HG03354 (cell line): ENCODE data around the gene COL4A4.
A peak's percentile ranks its signal among the peaks of the same experiment; 100 is the strongest.

Experiments used
- ATAC-seq: cut with Tn5 transposase; IDR thresholded peaks from one replicate; pipeline ENCODE4 v1.9.1; 2021; ENCODE audit warnings: mild to moderate bottlenecking; ENCODE audit not compliant: unreplicated experiment, poor library complexity, severe bottlenecking

The COL4A4 gene

DNA sequence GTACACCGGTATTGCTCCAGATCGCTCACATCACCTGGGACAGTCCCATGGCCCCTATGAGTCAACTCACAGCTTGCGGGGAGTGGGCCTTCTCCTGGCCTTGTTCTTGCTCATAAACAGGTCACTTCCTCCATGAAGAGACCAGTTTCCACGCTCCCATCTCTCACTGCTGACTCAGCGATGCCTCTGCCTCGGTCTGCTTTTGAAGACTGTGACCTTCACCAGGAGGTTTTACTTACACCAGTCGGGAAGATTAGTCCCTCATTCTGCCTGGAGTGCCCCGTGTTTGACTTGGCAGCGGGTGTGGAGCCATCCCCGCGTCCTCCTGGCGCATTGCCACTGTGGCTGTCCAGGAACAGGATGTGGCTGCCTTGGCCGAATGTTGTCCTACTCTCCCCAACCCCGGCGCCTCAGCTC lies 168.4 kb downstream of the COL4A4 start:
- no peak for ATAC-seq

DNA sequence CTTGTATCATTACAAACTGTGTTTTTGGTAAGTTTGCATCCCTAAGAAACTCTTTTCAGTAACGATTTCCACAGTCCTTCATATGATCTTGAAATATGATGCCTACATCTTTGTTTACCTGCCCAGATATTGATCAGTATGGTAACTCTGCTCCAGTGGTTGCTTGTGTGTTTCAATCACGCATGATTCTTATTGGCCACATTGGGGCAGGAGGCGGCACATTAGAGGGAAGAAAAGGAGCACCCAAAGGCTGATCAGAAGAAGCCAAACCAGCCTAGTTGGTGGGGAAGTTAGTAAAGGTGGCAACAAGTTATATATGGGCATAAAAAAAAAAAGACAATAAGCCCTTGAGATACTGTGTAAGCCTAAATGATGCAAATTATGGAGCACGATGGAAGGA lies 169.2 kb downstream of the COL4A4 start:
- peak; percentile 65 for ATAC-seq

DNA sequence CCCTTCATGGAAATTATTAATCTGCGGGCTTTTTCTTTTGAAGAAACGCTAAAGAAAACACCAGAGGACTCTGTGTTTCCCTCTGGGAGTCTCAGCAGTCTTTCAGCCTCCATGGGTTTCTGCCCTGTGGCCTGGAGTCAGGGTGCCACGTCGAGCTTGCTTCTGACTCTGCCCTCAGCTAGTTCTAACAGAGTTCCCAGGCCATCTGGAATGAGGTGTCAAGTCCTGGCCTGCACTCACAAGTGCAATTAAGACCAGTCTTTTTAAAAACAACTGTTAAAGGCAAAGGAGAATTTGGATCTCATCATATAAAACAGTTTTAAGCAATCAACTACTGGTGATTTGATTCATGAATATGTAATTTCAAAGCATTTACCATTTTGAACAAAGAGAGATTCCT lies 170.8 kb downstream of the COL4A4 start:
- no peak for ATAC-seq

- ATAC-seq = no peak
Measured at GRCh38 chr2:226991663-226992062, 172.3 kb downstream of the COL4A4 start.

DNA sequence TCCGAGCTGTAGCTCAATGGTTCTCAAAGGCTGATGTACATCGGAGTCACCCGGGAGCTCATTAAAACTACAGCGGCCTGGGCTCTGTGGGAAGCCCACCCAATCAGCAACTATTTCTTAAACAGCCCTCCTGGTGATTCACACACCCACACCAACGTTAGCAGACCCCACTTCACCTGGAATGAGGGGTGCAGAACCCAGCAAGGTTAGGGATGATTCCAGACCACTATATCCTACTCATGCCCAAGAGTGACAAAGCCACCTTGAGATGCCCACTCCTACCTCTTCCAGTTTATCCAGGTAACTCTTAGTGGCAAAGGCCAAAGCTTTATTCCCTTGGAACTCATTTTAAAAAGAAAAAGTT lies 178.4 kb downstream of the COL4A4 start:
- no peak for ATAC-seq

DNA sequence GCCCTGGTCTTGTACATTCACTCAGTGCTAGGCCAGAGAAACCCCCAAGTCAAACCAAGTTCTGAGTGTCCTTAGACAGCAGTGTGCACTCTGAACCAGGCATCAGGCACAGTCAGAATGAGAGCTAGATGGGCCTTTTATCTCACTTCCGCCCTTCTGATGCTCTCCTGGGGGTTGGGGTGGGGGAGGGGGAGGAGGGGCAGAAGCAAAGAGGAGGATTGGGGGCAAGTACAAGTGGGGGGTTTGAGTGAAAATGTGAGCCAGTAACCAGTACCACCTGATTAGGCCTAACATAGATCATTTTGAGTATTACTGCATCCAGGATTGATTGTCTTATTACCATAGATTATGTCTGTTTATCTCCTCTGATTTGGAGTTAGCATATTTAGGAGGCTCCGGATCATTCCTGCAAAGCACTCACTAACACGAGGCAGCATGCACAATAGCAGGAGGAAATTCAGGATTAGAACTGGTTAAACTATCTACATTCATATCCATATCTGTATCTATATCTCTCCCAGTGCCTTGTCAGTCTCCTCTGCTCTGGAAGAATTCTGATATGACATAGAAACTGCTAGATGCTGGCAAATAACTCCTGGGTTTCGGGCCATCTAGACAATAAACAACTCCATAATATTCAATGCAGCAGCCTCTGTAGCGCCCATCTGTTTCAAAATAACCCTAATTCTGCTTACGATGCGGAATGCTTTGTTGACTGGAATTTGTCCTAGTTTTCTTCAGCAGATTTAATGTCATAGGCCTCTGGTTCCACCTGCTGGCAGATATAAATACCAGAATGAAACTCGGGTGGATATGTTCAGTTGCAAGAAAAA lies 179.0 kb downstream of the COL4A4 start:
- peak; percentile 99 for ATAC-seq

DNA sequence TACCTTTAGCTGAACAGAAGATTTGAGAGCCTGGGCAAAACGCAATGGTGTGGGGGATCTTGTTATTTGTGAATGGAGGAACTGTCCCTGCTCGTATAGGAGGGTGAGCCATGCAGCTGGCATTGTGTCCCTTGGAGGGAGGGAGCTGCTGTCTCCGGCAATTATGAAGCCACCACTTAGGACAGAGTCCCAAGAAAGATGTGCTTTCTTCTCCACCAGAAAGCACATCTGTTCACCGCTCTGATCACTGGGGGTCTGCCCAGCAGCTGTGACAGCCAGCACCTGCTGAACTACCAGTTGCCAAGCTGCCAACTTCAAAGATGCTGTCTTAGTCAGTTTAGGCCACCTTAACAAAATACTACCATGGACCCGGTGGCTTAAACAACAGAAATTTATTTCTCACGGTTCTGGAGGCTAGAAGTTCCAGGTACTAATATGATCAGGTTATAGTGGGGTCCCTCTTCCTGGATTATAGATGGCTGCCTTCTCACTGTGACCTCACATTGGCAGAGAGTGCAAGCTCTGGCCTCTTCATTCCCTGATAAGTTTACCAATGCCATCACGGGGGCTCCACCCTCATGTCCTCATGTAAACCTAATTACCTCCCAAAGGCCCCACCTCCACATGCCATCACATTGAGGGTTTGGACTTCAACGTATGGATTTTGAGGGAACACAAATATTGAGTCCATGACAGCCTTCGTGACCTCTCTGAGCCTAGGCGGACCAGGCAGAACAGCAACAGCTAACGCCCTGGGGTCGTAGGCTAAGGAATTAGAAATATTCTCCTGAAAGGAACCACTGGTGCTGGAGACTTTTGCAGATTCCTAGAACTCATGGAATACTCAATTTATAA lies 179.9 kb downstream of the COL4A4 start:
- ATAC-seq = peak; percentile 19

DNA sequence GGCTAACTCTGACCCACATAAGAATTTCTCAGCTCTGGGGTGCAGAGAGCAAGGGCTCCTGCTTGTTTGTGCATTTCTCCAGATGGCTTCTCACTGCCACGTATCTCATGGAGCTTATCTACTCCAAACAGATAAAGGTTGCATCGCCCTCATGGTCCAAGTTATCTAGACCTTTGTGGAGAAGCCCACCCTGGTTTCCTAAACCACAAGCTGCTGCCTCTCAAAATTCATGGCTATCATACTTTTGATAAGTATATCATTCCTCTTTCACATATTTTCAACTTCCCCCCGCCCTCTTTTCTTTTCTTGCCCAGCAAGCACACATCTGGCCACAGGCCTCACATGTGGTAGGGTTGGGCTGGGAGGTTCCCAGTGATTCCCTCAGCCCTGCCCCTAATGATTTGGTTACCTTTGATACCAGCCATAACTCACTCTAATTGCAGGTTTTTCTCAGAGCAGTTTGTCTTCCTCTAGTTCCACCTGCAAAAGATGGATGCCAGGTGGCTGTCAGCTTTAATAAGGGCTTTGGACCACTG lies 182.1 kb downstream of the COL4A4 start:
- no peak for ATAC-seq

GRCh38 chr2:226979004-226979403 lies 185.0 kb downstream of the COL4A4 start:
- ATAC-seq = no peak

DNA sequence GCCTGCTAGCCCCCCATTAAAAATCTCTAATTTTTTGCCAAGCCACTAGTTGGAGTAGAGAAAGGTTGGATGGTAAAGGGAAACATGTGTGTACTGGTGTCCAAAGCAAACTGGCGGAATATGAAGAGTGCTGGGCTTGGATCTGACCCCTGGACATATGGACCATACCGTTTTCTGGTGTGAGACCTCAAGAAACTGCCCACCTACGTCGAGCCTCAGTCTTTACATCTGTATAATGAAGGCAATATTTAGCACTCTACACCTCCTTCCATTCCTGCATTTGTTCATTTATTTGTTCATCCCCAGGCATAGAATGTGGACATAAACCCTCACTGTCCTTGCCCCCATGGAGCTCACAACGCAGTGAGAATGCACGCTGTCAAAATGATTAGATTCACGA lies 185.7 kb downstream of the COL4A4 start:
- no peak for ATAC-seq

GRCh38 chr2:226977775-226978190 lies 186.2 kb downstream of the COL4A4 start:
- ATAC-seq = no peak

DNA sequence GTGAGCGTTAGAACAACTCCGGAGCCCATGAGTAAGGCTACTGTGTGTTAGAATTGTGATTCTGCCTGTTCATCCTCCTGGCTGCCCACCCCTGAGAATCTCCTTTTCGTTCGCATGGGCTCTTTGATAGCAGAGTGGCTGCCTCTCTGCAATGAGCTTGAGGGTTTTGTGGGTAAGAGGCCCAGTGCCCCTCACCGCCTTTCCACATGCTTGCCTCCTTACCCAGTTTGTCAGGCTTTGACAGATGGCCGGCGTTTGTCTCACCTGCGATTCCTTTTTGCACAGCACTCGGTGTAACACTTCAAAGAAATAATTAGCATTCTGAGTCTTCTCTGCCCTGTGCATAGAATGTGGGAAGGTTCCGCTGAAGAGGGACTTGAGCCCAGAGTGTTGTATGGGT lies 190.2 kb downstream of the COL4A4 start:
- ATAC-seq = no peak

DNA sequence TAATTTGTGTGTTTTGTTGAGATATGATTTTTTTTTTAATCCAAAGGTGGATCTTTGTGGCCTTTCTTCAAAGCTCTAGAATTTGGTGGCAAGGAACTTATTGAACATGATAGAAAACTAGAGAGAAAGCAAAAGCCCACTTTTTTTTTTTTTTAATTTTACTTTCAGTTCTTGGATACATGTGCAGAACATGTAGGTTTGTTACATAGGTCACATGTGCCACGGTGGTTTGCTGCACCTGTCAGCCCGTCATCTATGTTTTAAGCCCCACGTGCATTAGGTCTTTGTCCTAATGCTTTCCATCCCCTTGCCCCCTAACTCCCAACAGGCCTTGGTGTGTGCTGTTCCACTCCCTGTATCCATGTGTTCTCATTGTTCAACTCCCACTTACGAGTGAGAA lies 192.2 kb downstream of the COL4A4 start:
- peak; percentile 57 for ATAC-seq

DNA sequence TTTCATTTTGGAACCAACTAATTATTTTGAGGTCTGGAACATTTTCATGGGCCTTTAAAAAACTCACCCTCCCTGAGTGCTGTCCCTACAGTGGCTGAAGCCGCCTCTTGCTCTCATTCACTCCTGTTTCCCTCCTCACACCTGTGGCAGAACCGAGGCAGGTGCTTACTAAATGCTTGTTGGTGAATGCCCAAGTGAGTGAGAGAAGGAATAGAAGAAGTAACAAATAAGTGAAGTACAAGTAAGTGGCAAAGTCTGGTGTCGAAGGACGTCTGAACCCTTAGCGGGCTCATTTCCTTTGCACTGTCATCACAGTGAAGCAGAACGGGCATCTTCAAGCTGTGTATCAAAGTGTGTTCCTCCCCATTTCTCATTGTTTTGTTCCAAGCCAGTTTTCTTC lies 192.9 kb downstream of the COL4A4 start:
- peak; percentile 61 for ATAC-seq

- peak; percentile 73 for ATAC-seq
Measured at GRCh38 chr2:226970362-226970761, 193.6 kb downstream of the COL4A4 start.

GRCh38 chr2:226969417-226970080 lies 194.5 kb downstream of the COL4A4 start:
- ATAC-seq = no peak

- ATAC-seq = no peak
Measured at GRCh38 chr2:226965376-226965775, 198.6 kb downstream of the COL4A4 start.

GRCh38 chr2:226963528-226963927 lies 200.5 kb downstream of the COL4A4 start:
- ATAC-seq = no peak

GRCh38 chr2:226962176-226962773 lies 201.7 kb downstream of the COL4A4 start:
- ATAC-seq = no peak

GRCh38 chr2:226959418-226959817 lies 204.6 kb downstream of the COL4A4 start:
- no peak for ATAC-seq
